ENCODE measurements around the gene PSTPIP2. TPM values are rescaled to one million over a fixed set of nuclear protein-coding genes. Genes with fewer than 3 reads are reported as not detected.
"Not testable (repeated sequence)": the region's sequence is repeated elsewhere in the genome, so short reads cannot be mapped to it uniquely, and the experiment has no call there.

PSTPIP2 gene
- total RNA-seq, 1 experiment from 2014 or later: 1.9 TPM

GRCh38 chr18:45967007-45967706, 104.9 kb downstream of the PSTPIP2 start, which contains the start of gene EPG5 (continued):
- TF ChIP-seq ZNF396 (CRISPR knock-in tag; IDR thresholded peaks at IDR 0.05; ENCODE audit: borderline replicate concordance): no peak
- TF ChIP-seq FOXK1 (CRISPR knock-in tag; IDR thresholded peaks at IDR 0.05): peak; percentile 94
- TF ChIP-seq ZNF232 (CRISPR knock-in tag; IDR thresholded peaks at IDR 0.05): no peak
- TF ChIP-seq ZNF512 (CRISPR knock-in tag; IDR thresholded peaks at IDR 0.05; ENCODE audit: borderline replicate concordance): no peak
- TF ChIP-seq CREM (CRISPR knock-in tag; IDR thresholded peaks at IDR 0.05): peak; percentile 58; the same call in 1 of the 2 replicates
- TF ChIP-seq, protein P1, sequence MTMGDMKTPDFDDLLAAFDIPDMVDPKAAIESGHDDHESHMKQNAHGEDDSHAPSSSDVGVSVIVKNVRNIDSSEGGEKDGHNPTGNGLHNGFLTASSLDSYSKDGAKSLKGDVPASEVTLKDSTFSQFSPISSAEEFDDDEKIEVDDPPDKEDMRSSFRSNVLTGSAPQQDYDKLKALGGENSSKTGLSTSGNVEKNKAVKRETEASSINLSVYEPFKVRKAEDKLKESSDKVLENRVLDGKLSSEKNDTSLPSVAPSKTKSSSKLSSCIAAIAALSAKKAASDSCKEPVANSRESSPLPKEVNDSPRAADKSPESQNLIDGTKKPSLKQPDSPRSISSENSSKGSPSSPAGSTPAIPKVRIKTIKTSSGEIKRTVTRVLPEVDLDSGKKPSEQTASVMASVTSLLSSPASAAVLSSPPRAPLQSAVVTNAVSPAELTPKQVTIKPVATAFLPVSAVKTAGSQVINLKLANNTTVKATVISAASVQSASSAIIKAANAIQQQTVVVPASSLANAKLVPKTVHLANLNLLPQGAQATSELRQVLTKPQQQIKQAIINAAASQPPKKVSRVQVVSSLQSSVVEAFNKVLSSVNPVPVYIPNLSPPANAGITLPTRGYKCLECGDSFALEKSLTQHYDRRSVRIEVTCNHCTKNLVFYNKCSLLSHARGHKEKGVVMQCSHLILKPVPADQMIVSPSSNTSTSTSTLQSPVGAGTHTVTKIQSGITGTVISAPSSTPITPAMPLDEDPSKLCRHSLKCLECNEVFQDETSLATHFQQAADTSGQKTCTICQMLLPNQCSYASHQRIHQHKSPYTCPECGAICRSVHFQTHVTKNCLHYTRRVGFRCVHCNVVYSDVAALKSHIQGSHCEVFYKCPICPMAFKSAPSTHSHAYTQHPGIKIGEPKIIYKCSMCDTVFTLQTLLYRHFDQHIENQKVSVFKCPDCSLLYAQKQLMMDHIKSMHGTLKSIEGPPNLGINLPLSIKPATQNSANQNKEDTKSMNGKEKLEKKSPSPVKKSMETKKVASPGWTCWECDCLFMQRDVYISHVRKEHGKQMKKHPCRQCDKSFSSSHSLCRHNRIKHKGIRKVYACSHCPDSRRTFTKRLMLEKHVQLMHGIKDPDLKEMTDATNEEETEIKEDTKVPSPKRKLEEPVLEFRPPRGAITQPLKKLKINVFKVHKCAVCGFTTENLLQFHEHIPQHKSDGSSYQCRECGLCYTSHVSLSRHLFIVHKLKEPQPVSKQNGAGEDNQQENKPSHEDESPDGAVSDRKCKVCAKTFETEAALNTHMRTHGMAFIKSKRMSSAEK (CRISPR knock-in tag; IDR thresholded peaks at IDR 0.05; ENCODE audit: borderline replicate concordance): no peak
- peak; percentile 94 for TF ChIP-seq USF1 (CRISPR knock-in tag; IDR thresholded peaks at IDR 0.05)
- TF ChIP-seq, protein P2, sequence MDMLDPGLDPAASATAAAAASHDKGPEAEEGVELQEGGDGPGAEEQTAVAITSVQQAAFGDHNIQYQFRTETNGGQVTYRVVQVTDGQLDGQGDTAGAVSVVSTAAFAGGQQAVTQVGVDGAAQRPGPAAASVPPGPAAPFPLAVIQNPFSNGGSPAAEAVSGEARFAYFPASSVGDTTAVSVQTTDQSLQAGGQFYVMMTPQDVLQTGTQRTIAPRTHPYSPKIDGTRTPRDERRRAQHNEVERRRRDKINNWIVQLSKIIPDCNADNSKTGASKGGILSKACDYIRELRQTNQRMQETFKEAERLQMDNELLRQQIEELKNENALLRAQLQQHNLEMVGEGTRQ (CRISPR knock-in tag; IDR thresholded peaks at IDR 0.05): peak; percentile 96
- TF ChIP-seq TEAD4 (CRISPR knock-in tag; IDR thresholded peaks at IDR 0.05): no peak
- TF ChIP-seq MXD4 (CRISPR knock-in tag; IDR thresholded peaks at IDR 0.05; ENCODE audit: borderline replicate concordance): no peak
- no peak for TF ChIP-seq NR3C1 (CRISPR knock-in tag; conservative IDR thresholded peaks at IDR 0.05; ENCODE audit: low read depth)
- TF ChIP-seq ZNF671 (CRISPR knock-in tag; IDR thresholded peaks at IDR 0.05): 0 out of 2 replicates have a peak, but pooled peaks have one; percentile 26
- TF ChIP-seq FOXJ3 (CRISPR knock-in tag; IDR thresholded peaks at IDR 0.05; ENCODE audit: borderline replicate concordance): no peak
- TF ChIP-seq NFE2L1 (CRISPR knock-in tag; IDR thresholded peaks at IDR 0.05): 0 out of 2 replicates have a peak, but pooled peaks have one; percentile 50
- no peak for TF ChIP-seq NR1H2 (CRISPR knock-in tag; IDR thresholded peaks at IDR 0.05)
- TF ChIP-seq, protein P3, sequence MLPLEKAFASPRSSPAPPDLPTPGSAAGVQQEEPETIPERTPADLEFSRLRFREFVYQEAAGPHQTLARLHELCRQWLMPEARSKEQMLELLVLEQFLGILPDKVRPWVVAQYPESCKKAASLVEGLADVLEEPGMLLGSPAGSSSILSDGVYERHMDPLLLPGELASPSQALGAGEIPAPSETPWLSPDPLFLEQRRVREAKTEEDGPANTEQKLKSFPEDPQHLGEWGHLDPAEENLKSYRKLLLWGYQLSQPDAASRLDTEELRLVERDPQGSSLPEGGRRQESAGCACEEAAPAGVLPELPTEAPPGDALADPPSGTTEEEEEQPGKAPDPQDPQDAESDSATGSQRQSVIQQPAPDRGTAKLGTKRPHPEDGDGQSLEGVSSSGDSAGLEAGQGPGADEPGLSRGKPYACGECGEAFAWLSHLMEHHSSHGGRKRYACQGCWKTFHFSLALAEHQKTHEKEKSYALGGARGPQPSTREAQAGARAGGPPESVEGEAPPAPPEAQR (CRISPR knock-in tag; IDR thresholded peaks at IDR 0.05): no peak
- TF ChIP-seq JAZF1 (CRISPR knock-in tag; IDR thresholded peaks at IDR 0.05): no peak
- TF ChIP-seq, protein P4, sequence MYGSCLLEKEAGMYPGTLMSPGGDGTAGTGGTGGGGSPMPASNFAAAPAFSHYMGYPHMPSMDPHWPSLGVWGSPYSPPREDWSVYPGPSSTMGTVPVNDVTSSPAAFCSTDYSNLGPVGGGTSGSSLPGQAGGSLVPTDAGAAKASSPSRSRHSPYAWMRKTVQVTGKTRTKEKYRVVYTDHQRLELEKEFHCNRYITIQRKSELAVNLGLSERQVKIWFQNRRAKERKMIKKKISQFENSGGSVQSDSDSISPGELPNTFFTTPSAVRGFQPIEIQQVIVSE (CRISPR knock-in tag; IDR thresholded peaks at IDR 0.05; ENCODE audit: borderline replicate concordance): no peak

- ATAC-seq; H3K36me3 Mint-ChIP-seq; POLR2A ChIA-PET; DNase-seq (ENCODE audit: low spot score); H3K9me3 Mint-ChIP-seq; H3K27ac Mint-ChIP-seq; H3K4me1 Mint-ChIP-seq; CTCF ChIA-PET: not testable (repeated sequence)
- peak overlapping the region; percentile 50 for H3K4me3 Mint-ChIP-seq
- peaks cover 20% of the 10 kb centered on the region for H3K27me3 Mint-ChIP-seq (ENCODE audit: low read depth)
These were observed 107.1 kb downstream of the PSTPIP2 start for GRCh38 chr18:45964913-45965312.
